Subcutaneous adipose tissue (tissue), 4 donors: Measurements from ENCODE around the gene IGSF6. TPM values are rescaled to one million over a fixed set of nuclear protein-coding genes. Genes with fewer than 3 reads are reported as not detected.

Source experiments
- total RNA-seq, 4 donors: library from RNA; depleted of rRNA; stranded (reverse); fragments of >200 nt; gene quantifications; one replicate each; pipeline ENCODE4 v1.1.0, GENCODE V29; 2016
- TF ChIP-seq, protein P1 (sequence below): fragments of 450-650 bp; IDR thresholded peaks from one replicate; pipeline ENCODE4 v1.5.1; 2016; ENCODE audit warnings: low read depth, mild to moderate bottlenecking, control low read depth, antibody characterized with exemption, moderate library complexity

The IGSF6 gene
- total RNA-seq, 4 donors from 2014 or later: 1.9 to 43.9 (median 7.9) TPM

DNA sequence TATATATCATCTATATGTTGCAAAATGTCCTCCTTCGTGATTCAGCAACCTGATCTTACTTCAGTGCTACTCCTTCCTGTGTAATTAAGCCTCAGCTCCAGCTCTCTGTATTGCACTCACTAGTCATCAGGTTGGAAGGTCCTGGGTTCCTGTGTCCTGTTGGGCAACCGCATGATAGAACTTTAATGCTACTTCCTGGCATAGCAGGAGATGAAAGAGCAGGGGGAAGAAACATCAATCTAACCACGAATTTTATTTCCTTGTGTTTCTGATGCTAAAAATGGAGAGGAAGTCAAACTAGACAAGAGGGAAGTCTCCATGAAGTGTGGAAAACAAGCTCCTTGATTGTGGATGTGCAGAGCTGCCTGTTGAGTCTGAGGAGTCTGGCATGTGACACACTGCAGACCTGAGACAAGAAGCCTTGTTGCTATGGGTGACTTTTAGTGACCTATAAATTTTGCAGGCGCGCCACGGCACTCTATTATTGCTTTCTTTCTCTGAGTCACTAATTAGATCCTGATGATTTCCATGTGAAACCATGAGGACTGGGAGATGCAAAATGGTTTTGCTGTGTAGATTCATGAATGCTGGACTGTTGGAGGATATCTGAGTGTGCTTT, 25.6 kb downstream of the IGSF6 start:
- TF ChIP-seq, protein P1, sequence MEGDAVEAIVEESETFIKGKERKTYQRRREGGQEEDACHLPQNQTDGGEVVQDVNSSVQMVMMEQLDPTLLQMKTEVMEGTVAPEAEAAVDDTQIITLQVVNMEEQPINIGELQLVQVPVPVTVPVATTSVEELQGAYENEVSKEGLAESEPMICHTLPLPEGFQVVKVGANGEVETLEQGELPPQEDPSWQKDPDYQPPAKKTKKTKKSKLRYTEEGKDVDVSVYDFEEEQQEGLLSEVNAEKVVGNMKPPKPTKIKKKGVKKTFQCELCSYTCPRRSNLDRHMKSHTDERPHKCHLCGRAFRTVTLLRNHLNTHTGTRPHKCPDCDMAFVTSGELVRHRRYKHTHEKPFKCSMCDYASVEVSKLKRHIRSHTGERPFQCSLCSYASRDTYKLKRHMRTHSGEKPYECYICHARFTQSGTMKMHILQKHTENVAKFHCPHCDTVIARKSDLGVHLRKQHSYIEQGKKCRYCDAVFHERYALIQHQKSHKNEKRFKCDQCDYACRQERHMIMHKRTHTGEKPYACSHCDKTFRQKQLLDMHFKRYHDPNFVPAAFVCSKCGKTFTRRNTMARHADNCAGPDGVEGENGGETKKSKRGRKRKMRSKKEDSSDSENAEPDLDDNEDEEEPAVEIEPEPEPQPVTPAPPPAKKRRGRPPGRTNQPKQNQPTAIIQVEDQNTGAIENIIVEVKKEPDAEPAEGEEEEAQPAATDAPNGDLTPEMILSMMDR: no peak

DNA sequence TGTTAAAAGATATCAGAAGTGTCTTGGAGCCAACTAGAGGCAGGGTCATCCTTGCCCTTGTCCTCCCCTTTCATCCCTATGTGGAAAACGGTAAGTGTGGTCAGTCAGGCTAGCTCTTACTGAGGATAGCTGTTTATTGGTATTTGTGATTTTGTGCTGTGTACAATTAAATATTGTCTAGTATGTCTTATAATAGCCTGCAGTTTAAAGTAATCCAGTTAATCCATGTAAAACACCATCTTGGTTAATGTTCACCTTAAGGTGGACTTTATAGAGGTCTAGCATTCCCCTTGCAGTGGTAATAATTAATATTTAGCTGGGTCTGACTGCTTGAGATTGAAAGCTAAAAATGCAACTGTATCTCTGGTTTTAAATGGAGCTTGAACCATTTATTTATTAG, 27.4 kb downstream of the IGSF6 start:
- TF ChIP-seq, protein P1: no peak

DNA sequence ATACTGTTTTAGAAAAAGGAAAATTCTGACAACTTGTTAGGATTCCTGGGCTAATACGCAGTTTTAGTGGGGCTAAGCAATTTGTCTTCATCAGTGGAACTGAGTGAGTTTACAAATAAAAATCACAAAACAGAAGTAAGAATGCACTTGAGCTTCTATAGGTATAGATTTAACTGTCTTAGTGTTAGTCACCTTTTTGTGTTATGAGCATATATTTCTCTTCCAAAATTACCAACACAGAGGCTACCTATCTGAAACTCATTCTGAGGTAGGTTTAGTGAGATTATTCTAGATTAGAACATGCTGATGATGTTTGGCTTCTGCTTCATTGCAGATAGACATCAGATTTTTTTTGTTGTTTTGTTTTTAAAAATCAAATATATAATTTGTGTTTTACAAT, 29.9 kb downstream of the IGSF6 start:
- TF ChIP-seq, protein P1: no peak

DNA sequence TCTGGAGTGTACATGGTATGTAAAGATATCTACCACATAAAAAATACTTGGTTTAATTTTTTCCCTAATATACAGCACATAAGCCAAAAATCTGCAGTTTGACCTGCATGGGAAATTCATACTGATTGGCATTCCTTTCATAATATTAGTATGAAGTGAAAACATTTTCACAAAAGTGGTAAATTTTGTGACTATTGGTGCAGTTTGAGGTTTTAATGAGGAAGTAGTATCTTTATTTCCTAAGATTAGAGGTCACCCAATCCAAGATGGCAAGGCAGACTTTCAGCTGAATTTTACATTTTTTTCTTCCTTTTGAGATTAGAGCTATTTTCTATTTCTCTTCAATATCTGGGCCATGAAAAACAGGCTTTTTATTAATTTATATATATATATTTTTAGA, 31.8 kb downstream of the IGSF6 start:
- TF ChIP-seq, protein P1: no peak

DNA sequence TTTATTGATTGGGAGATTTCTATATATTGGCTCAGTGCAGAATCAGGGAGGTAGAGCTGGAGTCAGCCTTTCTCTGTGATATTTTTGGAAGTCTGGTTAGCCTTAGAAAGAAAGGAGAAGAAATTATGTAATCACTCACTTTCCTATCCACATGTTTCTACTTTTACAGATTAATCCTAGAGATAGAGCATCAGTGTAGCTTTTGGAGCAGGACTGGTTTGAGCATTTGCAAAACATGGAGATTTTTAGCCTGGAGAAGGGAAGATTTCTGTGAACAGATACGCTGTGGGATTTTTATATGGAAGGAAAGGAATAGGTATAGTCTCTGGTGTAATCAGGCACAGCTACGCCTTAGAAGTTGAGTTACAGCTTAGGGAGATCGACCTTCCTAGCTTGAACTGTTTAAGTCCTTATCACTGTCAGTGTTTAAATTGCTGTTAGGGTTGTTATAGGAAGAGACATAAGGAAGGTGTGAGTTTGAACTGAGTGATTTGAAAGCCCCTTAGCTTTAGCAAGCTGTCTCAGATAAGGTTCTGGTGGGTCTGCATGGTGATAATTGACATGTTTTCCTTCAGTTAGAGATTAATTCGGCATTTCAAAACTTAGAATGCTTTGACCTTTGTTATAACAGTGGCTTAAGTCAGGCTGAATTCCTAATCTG, 32.5 kb downstream of the IGSF6 start:
- TF ChIP-seq, protein P1: no peak

DNA sequence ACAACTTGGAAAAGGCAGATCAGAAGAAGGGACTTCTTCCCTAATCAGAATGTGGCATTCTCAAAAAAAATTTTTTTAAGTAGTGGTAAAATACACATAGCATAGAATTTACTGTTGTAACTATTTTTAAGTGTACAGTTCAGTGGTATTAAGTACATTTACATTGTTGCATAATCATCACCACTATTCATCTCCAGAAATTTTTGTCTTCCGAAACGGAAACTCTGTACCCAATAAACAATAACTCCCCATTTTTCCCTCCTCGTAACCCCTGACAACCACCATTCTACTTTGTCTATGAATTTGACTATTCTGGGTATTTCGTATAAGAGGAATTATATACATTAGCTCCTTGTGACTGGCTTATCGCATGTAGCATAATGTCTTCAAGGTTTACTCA, 34.1 kb downstream of the IGSF6 start:
- TF ChIP-seq, protein P1: no peak

DNA sequence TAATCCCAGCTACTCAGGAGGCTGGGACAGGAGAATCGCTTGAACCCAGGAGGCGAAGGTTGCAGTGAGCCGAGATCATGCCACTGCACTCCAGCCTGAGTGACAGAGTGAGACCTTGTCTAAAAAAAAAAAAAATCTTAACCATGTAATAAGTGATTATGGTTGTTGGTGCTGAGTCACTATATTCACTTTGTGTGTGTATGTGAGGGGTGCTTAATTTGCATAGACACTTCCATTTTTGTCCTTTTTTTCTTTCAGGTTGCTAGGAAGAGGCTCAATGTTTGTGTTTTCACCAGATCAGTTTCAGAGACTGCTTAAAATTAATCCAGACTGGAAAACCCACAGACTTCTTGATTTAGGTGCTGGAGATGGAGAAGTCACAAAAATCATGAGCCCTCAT, 34.8 kb downstream of the IGSF6 start:
- TF ChIP-seq, protein P1: no peak
